ENCODE results near the gene MICAL2.

- TF ChIP-seq ZNF792 (CRISPR knock-in tag; IDR thresholded peaks at IDR 0.05) (no peak), ETS1 (CRISPR knock-in tag; IDR thresholded peaks at IDR 0.05) (no peak), PRDM10 (CRISPR knock-in tag; IDR thresholded peaks at IDR 0.05; ENCODE audit: low read depth) (no peak), CTCF (CRISPR knock-in tag; IDR thresholded peaks at IDR 0.05) (no peak), POLR2A (IDR thresholded peaks at IDR 0.05; ENCODE audit: insufficient read depth in 1 of 2, low read depth in 2 of 2, low read length in 2 of 2) (no peak), KDM3A (CRISPR knock-in tag; IDR thresholded peaks at IDR 0.05; ENCODE audit: low read depth) (no peak), PREB (CRISPR knock-in tag; IDR thresholded peaks at IDR 0.05) (no peak), ZNF609 (CRISPR knock-in tag; IDR thresholded peaks at IDR 0.05; ENCODE audit: borderline replicate concordance) (no peak), TCF7L2 (IDR thresholded peaks at IDR 0.05; ENCODE audit: low read depth, low read length) (no peak)
These were observed 136.6 kb downstream of the MICAL2 start for GRCh38 chr11:12246989-12247388.
